Smooth muscle cell (in vitro differentiated cells): ENCODE data around the gene SMIM26. TPM values are rescaled to one million over a fixed set of nuclear protein-coding genes. Genes with fewer than 3 reads are reported as not detected.
"Not testable (repeated sequence)": the region's sequence is repeated elsewhere in the genome, so short reads cannot be mapped to it uniquely, and the experiment has no call there.

Experiments
- DNase-seq: peaks from one replicate; lab custom pipeline; 2025; ENCODE audit not compliant: unreplicated experiment; lab: John Stamatoyannopoulos, UW
- H2AFZ ChIP-seq: fragments of 200-600 bp; sonication (generic); 2 replicates; pipeline ENCODE4 v1.6.0; 2016; ENCODE audit warnings: antibody characterized with exemption, low read depth, mild to moderate bottlenecking
- H3F3A ChIP-seq: fragments of 200-600 bp; sonication (generic); 2 replicates; pipeline ENCODE4 v1.6.0; 2017; ENCODE audit warnings: antibody characterized with exemption, low read depth
- H3K27ac ChIP-seq: fragments of 200-600 bp; sonication (generic); 2 replicates; pipeline ENCODE4 v1.5.1; 2016; ENCODE audit warnings: low read depth, mild to moderate bottlenecking
- H3K27me3 ChIP-seq: fragments of 200-600 bp; sonication (generic); 2 replicates; pipeline ENCODE4 v1.6.1; 2016; ENCODE audit warnings: low read depth, mild to moderate bottlenecking
- H3K36me3 ChIP-seq: fragments of 200-600 bp; sonication (generic); 2 replicates; pipeline ENCODE4 v1.5.1; 2016; ENCODE audit warnings: low read depth
- H3K4me1 ChIP-seq: fragments of 200-600 bp; sonication (generic); 2 replicates; pipeline ENCODE4 v1.5.1; 2016; ENCODE audit warnings: low read depth
- H3K4me2 ChIP-seq: fragments of 200-600 bp; sonication (generic); 2 replicates; pipeline ENCODE4 v1.6.0; 2016; ENCODE audit warnings: mild to moderate bottlenecking
- H3K4me3 ChIP-seq: fragments of 200-600 bp; sonication (generic); 2 replicates; pipeline ENCODE4 v1.5.1; 2016; ENCODE audit warnings: mild to moderate bottlenecking
- H3K79me2 ChIP-seq: fragments of 200-600 bp; sonication (generic); 2 replicates; pipeline ENCODE4 v1.6.0; 2016; ENCODE audit warnings: low read depth, mild to moderate bottlenecking
- H3K9ac ChIP-seq: fragments of 200-600 bp; sonication (generic); 2 replicates; pipeline ENCODE4 v1.6.0; 2016; ENCODE audit warnings: low read depth
- H3K9me3 ChIP-seq: fragments of 200-600 bp; sonication (generic); replicated peaks from 2 replicates; pipeline ENCODE4 v1.5.1; 2016; ENCODE audit warnings: low read depth
- H4K20me1 ChIP-seq: fragments of 200-600 bp; sonication (generic); 2 replicates; pipeline ENCODE4 v1.6.0; 2016; ENCODE audit warnings: low read depth
- WGBS: methylation state at CpG from one replicate; pipeline ENCODE4 v1.1.7; 2016; ENCODE audit warnings: low lambda C conversion rate; 5-methylcytosine and 5-hydroxymethylcytosine counted together
- polyA plus RNA-seq: library from polyadenylated mRNA; unstranded; fragments of >200 nt; fragmentation: Nextera tagmentation; extraction: Ambion mirVana; gene quantifications from 2 replicates; pipeline ENCODE4 v1.2.1, GENCODE V29; 2016
- total RNA-seq: library from RNA; depleted of rRNA; stranded (reverse); fragments of >200 nt; gene quantifications from 2 replicates; pipeline ENCODE4 v1.2.3, GENCODE V29; 2014
- TF ChIP-seq, protein P1 (sequence below): fragments of 200-600 bp; sonication (generic); IDR thresholded peaks from 2 replicates; pipeline ENCODE4 v1.5.1; 2017; ENCODE audit warnings: borderline replicate concordance, mild to moderate bottlenecking, antibody characterized with exemption; ENCODE audit not compliant: insufficient read depth, poor library complexity, severe bottlenecking

The SMIM26 gene
- 88.6 and 161 TPM in 2 replicates for total RNA-seq
- 71.8 and 90.0 TPM in 2 replicates for polyA plus RNA-seq

DNA sequence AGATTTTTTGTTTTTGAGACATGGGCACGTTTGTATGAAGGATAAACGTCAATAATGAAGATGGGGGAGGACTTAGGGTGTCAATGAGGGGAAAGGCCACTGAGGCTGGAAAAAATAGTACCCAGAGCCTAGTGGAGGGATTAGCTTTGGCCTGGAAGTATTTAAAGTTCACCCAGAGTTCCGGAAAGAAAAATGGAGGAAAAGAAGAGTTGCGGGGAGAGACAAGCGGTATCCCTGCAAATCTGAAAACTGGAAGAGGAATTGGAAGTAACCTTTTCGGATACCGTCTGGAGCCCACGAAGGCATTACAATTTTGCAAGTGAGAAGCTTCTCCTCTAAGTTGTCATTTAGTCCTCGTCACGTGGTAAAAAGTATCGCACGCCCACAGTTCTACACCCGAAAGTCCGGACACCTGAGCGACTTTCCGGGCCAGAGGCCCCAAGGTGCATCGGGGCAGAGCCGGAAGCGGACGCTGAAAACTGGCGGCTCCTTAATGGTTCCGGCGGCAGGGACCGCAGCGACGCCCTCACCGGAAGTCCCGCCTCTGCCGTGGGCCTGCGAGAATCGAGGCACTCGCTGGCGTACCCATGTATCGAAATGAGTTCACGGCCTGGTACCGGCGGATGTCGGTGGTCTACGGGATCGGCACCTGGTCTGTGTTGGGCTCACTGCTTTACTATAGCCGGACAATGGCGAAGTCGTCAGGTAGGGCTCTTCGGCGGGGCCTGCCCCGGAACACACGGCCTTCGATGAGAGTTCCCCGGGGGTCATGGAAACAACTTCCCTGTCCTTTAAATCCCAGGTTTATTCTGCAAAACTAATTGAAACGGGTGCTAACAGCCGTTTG lies at the start of gene SMIM26:
Gene SMIM26 (plus strand): TSS at position 541 of the 847 bp plus-strand sequence. CDS start 47 bp downstream, at position 588.
- TF ChIP-seq, protein P1, sequence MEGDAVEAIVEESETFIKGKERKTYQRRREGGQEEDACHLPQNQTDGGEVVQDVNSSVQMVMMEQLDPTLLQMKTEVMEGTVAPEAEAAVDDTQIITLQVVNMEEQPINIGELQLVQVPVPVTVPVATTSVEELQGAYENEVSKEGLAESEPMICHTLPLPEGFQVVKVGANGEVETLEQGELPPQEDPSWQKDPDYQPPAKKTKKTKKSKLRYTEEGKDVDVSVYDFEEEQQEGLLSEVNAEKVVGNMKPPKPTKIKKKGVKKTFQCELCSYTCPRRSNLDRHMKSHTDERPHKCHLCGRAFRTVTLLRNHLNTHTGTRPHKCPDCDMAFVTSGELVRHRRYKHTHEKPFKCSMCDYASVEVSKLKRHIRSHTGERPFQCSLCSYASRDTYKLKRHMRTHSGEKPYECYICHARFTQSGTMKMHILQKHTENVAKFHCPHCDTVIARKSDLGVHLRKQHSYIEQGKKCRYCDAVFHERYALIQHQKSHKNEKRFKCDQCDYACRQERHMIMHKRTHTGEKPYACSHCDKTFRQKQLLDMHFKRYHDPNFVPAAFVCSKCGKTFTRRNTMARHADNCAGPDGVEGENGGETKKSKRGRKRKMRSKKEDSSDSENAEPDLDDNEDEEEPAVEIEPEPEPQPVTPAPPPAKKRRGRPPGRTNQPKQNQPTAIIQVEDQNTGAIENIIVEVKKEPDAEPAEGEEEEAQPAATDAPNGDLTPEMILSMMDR: no peak
- peak; percentile 34 for DNase-seq
- WGBS: under 1% methylated on average over 51 of the region's 51 CpGs
- H3K27me3 ChIP-seq: no peaks in the 10 kb centered on the region
- H3K4me1 ChIP-seq: peaks cover 14% of the 10 kb centered on the region
- peak within 1 kb of the TSS; percentile 95 for H2AFZ ChIP-seq
- no peaks in the 10 kb centered on the region for H4K20me1 ChIP-seq
- H3K9me3 ChIP-seq: no peaks in the 10 kb centered on the region
- peak within 1 kb of the TSS; percentile 83 for H3K9ac ChIP-seq
- peak within 1 kb of the TSS; percentile 87 for H3K4me2 ChIP-seq
- H3K79me2 ChIP-seq: peaks cover 18% of the 10 kb centered on the region
- H3F3A ChIP-seq: peaks cover 9% of the 10 kb centered on the region
- no peaks in the 10 kb centered on the region for H3K36me3 ChIP-seq
- peak within 1 kb of the TSS; percentile 75 for H3K4me3 ChIP-seq
- peak within 1 kb of the TSS; percentile 66 for H3K27ac ChIP-seq

DNA sequence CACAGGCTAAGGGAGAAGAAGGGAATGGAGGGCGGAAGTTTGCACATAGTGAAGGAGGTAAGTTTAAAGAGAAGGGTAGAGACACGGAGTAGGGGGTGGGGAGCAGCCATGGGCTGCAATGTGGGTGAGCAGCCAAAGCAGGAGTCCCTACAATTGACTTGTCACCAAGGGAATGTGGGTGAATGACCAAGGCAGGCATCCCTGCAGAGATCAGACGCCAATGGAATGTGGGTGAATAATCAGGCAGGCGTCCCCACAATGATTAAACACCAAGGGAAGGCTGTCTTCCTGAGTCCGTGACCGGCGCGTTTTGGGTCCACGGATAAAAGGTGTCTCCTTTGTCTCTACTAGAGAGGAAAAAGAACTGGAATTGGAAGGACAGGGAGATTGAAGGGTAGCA lies 45.2 kb upstream of the SMIM26 start:
- H3K4me3 ChIP-seq, H3K4me2 ChIP-seq, DNase-seq, H3K9me3 ChIP-seq, H3K27me3 ChIP-seq, H2AFZ ChIP-seq, H3F3A ChIP-seq, H3K9ac ChIP-seq, H4K20me1 ChIP-seq, H3K79me2 ChIP-seq, H3K27ac ChIP-seq, H3K4me1 ChIP-seq: not testable (repeated sequence)
- peaks cover 14% of the 10 kb centered on the region for H3K36me3 ChIP-seq
- WGBS: 82% methylated on average over 9 of the region's 9 CpGs

GRCh38 chr20:18523066-18523465 lies 44.2 kb upstream of the SMIM26 start:
- peaks cover 4% of the 10 kb centered on the region for H4K20me1 ChIP-seq
- H3K9ac ChIP-seq: no peak overlapping the region
- TF ChIP-seq, protein P1: no peak
- H3K4me3 ChIP-seq: no peak overlapping the region
- H2AFZ ChIP-seq: no peak overlapping the region
- H3K9me3 ChIP-seq: no peaks in the 10 kb centered on the region
- peaks cover 14% of the 10 kb centered on the region for H3K36me3 ChIP-seq
- H3K79me2 ChIP-seq: no peaks in the 10 kb centered on the region
- no peaks in the 10 kb centered on the region for H3F3A ChIP-seq
- H3K27me3 ChIP-seq: no peaks in the 10 kb centered on the region
- H3K4me2 ChIP-seq: no peak overlapping the region
- no peak overlapping the region for H3K27ac ChIP-seq
- no peaks in the 10 kb centered on the region for H3K4me1 ChIP-seq
- DNase-seq: no peak
- WGBS: 96% methylated on average over 2 of the region's 2 CpGs

- H3K4me2 ChIP-seq: no peak overlapping the region
- no peaks in the 10 kb centered on the region for H3K79me2 ChIP-seq
- no peaks in the 10 kb centered on the region for H3F3A ChIP-seq
- H2AFZ ChIP-seq: no peak overlapping the region
- 92% methylated on average over 1 of the region's 1 CpG for WGBS
- H4K20me1 ChIP-seq: no peaks in the 10 kb centered on the region
- H3K4me1 ChIP-seq: no peaks in the 10 kb centered on the region
- H3K9ac ChIP-seq: no peak overlapping the region
- TF ChIP-seq, protein P1: no peak
- peaks cover 14% of the 10 kb centered on the region for H3K36me3 ChIP-seq
- peak overlapping the region; percentile 18 for H3K27ac ChIP-seq
- H3K9me3 ChIP-seq: no peaks in the 10 kb centered on the region
- no peak overlapping the region for H3K4me3 ChIP-seq
- no peak for DNase-seq
- no peaks in the 10 kb centered on the region for H3K27me3 ChIP-seq
These were observed 42.6 kb upstream of the SMIM26 start for GRCh38 chr20:18524646-18525045.

GRCh38 chr20:18526761-18527160 lies 40.5 kb upstream of the SMIM26 start:
- not testable (repeated sequence) for H3K27ac ChIP-seq
- 82% methylated on average over 14 of the region's 14 CpGs for WGBS

More at GRCh38 chr20:18526761-18527160, 40.5 kb upstream of the SMIM26 start:
- not testable (repeated sequence) for DNase-seq, H4K20me1 ChIP-seq, H3K9me3 ChIP-seq, H3K79me2 ChIP-seq, H2AFZ ChIP-seq, H3K9ac ChIP-seq, H3K4me2 ChIP-seq, H3K4me3 ChIP-seq, H3K27me3 ChIP-seq, H3F3A ChIP-seq, H3K4me1 ChIP-seq
- H3K36me3 ChIP-seq: peaks cover 17% of the 10 kb centered on the region
